Ectodermal cell (in vitro differentiated cells): ENCODE measurements around the gene RNF148.
"Not testable (repeated sequence)": the region's sequence is repeated elsewhere in the genome, so short reads cannot be mapped to it uniquely, and the experiment has no call there.

Source experiments
- H3K27ac ChIP-seq: 2 replicates; pipeline ENCODE4 v1.7.0; 2013; ENCODE audit warnings: mild to moderate bottlenecking, low read depth, low read length; ENCODE audit not compliant: insufficient read depth, poor library complexity, severe bottlenecking
- H3K27me3 ChIP-seq: 2 replicates; pipeline ENCODE4 v1.7.0; 2013; ENCODE audit warnings: mild to moderate bottlenecking, low read length; ENCODE audit not compliant: insufficient read depth, control insufficient read depth, poor library complexity, severe bottlenecking
- H3K36me3 ChIP-seq: one replicate; pipeline ENCODE4 v1.7.0; 2013; ENCODE audit warnings: low read length; ENCODE audit not compliant: control insufficient read depth, insufficient read depth
- H3K4me1 ChIP-seq: one replicate; pipeline ENCODE4 v1.7.0; 2013; ENCODE audit warnings: low read length; ENCODE audit not compliant: control insufficient read depth, insufficient read depth
- H3K4me3 ChIP-seq: 2 replicates; pipeline ENCODE4 v1.7.0; 2013; ENCODE audit warnings: low read depth, low read length, control low read depth; ENCODE audit not compliant: insufficient read depth
- H3K9me3 ChIP-seq: 2 replicates; pipeline ENCODE4 v1.7.0; 2013; ENCODE audit warnings: mild to moderate bottlenecking, low read length, moderate library complexity; ENCODE audit not compliant: control insufficient read depth
- WGBS, 2 experiments: methylation state at CpG; one replicate each; pipeline ENCODE4 v1.1.7; 2013; ENCODE audit warnings: missing lambda C conversion rate in 2 of 2; 5-methylcytosine and 5-hydroxymethylcytosine counted together

RNF148 gene

DNA sequence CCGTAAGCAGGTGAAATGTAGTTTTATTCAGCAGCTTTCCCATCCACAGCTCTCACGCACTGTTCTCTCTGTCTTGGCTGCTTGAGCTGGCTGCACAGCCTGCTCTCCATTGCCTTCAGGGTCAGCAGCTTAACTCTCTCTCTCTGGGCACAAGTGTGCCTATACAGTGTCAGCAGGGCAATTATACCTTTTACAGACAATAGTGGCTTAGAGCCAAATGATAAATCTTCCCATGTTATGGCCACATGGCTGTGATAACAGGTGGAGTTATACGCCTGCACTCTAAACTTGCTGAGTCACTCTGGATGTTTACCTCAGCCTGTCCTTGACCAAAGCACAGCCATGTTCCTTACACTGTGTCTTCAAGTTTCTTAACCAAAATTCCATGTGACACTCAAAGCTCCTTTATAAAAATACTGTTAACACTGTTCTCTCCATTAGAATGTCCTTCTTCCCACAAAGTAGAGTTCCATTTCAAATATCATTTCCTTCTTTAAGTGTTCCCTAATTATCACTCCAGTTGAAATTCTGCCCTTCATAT lies 9.9 kb downstream of the RNF148 start:
- H3K27ac ChIP-seq = no peak overlapping the region
- no peaks in the 10 kb centered on the region for H3K4me1 ChIP-seq
- WGBS, 2 experiments = 95% methylated on average over 3 of the region's 3 CpGs
- no peaks in the 10 kb centered on the region for H3K9me3 ChIP-seq
- H3K27me3 ChIP-seq = no peaks in the 10 kb centered on the region
- no peak overlapping the region for H3K4me3 ChIP-seq
- H3K36me3 ChIP-seq = no peaks in the 10 kb centered on the region

DNA sequence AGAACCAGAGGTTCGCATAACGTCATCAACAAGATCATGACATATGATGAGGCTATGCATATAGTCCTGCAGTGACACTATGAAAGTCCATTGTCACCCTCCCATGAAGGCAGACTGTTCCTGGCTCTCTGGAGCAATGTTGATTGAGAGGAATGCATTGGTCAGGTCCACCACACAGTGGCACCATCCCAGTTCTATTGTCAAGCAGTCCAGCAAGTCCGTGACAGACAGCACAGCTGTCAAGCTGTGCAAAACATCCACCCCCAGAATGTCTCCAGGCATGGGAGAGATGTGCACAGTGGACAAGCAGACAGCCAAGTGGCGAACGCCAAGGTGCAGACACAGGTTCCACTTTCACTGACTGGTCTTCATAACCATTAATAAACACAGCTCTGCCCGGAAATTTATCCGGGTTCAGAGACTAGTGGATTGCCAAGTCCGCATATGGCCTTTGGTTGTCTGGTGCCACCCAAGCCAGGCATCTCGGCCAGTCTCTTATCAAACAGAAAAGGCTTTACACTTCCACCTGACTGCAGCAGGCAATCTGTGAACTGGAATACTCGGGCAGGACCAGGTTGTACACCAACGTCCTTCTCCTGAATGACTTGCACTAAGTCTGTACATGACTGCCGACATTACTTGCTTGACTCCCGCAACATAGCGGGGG lies 11.0 kb downstream of the RNF148 start:
- H3K4me3 ChIP-seq = no peak overlapping the region

DNA sequence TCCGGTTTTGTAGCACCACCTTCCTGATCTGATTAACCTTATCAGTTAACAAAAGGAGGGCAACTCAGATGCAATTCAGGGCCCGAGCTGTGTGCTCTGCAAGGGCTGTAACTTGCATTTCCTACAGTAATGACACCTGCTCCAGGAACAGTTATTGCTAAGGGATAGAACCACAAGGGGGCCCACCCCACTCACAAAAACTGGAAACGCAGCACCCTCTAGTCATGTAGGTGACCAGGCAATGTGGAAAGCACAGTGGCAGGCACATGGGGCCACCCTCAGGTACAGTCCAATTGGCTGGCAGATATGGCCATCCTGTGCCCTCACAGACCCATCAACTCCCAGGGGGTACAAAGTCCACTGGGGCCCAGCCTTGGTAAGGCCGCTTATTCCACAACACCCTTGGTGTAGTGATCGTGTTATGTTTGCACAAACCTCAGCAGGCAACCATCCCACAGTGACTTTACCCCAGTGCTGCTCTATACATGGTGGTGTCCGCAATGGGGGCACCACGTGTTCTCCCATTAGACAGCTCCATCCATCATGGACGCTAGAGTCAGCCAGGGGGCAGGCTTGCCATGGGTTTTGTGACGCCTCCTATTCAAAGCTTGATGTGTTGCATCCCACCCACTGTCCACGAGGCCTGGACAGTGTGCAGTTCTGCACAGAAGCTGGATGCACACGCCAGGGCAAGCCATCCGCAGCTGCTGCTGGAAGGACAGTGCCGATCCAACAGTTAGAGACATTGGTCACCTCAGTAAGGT lies 13.2 kb downstream of the RNF148 start:
- Histone ChIP-seq H3K9me3 (no peaks in the 10 kb centered on the region), H3K4me1 (no peaks in the 10 kb centered on the region), H3K36me3 (no peaks in the 10 kb centered on the region), H3K27me3 (no peaks in the 10 kb centered on the region), H3K27ac (no peak overlapping the region), H3K4me3 (no peak overlapping the region)
- WGBS, 2 experiments = 93 to 94% methylated on average over 13 of the region's 13 CpGs

More for the DNA sequence above, 11.0 kb downstream of the RNF148 start:
- Histone ChIP-seq H3K27ac (no peak overlapping the region), H3K27me3 (no peaks in the 10 kb centered on the region), H3K9me3 (no peaks in the 10 kb centered on the region), H3K36me3 (no peaks in the 10 kb centered on the region), H3K4me1 (no peaks in the 10 kb centered on the region)
- 94 to 95% methylated on average over 14 of the region's 14 CpGs for WGBS, 2 experiments

DNA sequence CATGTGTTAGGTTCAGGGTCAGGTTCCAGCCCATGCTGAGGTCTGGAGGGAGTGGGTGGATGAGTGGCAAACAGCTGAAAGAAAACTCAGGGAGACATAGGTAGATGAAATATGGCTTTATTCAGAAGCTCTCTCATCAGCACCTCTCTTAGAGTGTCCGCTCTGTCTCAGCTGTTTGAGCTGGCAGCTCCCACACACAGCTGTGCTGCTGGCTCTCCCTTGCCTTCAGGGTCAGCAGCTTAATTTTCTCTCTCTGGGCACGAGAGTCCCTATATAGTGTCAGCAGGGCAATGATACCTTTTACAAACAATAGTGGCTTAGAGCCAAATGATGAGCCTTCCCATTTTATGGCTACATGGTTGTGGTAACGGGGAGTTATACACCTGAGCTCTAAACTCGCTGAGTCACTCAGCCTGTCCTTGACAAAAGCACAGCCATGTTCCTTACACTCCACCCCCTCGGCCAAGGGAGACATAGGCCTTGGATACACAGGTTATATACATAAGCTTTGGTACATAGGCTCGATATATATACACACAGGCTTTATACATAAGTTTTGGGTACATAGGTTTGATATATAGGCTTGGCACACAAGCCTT lies 14.2 kb downstream of the RNF148 start:
- 74 to 79% methylated on average over 5 to 6 of the region's 6 CpGs for WGBS, 2 experiments
- Histone ChIP-seq H3K4me1 (no peaks in the 10 kb centered on the region), H3K36me3 (no peaks in the 10 kb centered on the region), H3K27ac (no peak overlapping the region), H3K9me3 (no peaks in the 10 kb centered on the region), H3K4me3 (no peak overlapping the region), H3K27me3 (no peaks in the 10 kb centered on the region)

DNA sequence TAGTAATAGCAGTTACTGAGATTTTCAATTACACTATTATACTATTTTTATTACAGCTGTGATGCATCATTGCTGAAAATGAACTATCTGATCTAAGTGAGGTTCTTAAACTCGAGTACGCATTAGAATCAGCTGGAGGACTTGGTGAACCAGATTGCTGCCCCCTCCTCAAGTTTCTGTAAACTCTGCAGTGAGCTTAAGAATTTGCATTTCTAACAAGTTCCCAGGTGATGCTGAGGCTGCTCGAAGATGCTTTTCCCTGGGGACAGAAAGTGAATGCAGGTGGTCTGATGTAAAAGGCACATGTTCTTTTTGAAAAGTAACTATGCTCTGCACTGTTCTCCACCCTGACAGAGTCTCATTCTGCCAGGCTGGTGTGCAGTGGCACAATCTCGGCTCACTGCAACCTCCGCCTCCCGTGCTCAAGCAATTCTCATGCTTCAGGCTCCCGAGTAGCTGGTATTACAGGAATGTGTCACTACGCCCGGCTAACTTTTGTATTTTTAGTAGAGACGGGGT lies 16.3 kb downstream of the RNF148 start:
- H3K4me3 ChIP-seq = no peak overlapping the region
- H3K27ac ChIP-seq = no peak overlapping the region
- no peaks in the 10 kb centered on the region for H3K4me1 ChIP-seq
- no peaks in the 10 kb centered on the region for H3K9me3 ChIP-seq
- no peaks in the 10 kb centered on the region for H3K36me3 ChIP-seq
- 69% methylated on average over 10 of the region's 10 CpGs for WGBS, 2 experiments
- H3K27me3 ChIP-seq = no peaks in the 10 kb centered on the region

DNA sequence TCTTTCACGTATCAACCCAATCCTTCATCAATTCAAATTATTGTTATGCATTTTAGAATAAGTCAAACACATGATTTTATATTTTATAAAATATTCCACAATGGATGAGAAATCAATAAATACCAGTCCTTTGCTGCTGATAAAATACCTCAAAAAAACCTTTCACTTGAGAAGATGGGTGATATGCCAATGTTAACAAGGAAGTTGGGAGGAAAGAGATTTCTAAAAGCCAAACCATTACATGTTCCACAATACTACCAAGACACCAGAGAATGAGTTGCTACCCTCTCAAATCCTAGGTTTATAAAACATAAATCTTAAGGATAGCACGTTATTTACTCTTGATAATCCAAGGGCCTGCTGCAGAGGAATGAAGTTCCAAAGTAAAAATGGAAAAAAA lies 18.2 kb downstream of the RNF148 start:
- H3K27me3 ChIP-seq = no peaks in the 10 kb centered on the region
- WGBS, 2 experiments = 100% methylated on average over 1 of the region's 2 CpGs; no CpG with 5 or more reads in 1 of the 2 experiments
- no peak overlapping the region for H3K4me3 ChIP-seq
- no peaks in the 10 kb centered on the region for H3K9me3 ChIP-seq
- H3K36me3 ChIP-seq = no peaks in the 10 kb centered on the region
- no peak overlapping the region for H3K27ac ChIP-seq
- no peaks in the 10 kb centered on the region for H3K4me1 ChIP-seq

GRCh38 chr7:122682815-122683550 lies 19.7 kb downstream of the RNF148 start:
- no peaks in the 10 kb centered on the region for H3K4me1 ChIP-seq
- no peaks in the 10 kb centered on the region for H3K9me3 ChIP-seq
- H3K27ac ChIP-seq = no peak overlapping the region
- H3K36me3 ChIP-seq = no peaks in the 10 kb centered on the region
- no peaks in the 10 kb centered on the region for H3K27me3 ChIP-seq
- no peak overlapping the region for H3K4me3 ChIP-seq
- WGBS, 2 experiments = 89 to 92% methylated on average over 6 of the region's 8 CpGs

- H3K4me1 ChIP-seq, H3K27ac ChIP-seq, H3K9me3 ChIP-seq, H3K4me3 ChIP-seq, H3K27me3 ChIP-seq, H3K36me3 ChIP-seq: not testable (repeated sequence)
- WGBS, 2 experiments = 97 to 98% methylated on average over 16 of the region's 16 CpGs
These were observed 21.5 kb downstream of the RNF148 start for GRCh38 chr7:122681186-122681585.

- WGBS, 2 experiments = 96 to 100% methylated on average over 1 of the region's 1 CpG
- no peak overlapping the region for H3K27ac ChIP-seq
These were observed 22.9 kb downstream of the RNF148 start for GRCh38 chr7:122679813-122680212.

More at GRCh38 chr7:122679813-122680212, 22.9 kb downstream of the RNF148 start:
- H3K4me1 ChIP-seq = no peaks in the 10 kb centered on the region
- no peak overlapping the region for H3K4me3 ChIP-seq
- no peaks in the 10 kb centered on the region for H3K9me3 ChIP-seq
- no peaks in the 10 kb centered on the region for H3K27me3 ChIP-seq
- H3K36me3 ChIP-seq = no peaks in the 10 kb centered on the region
